Activated naive CD4-positive, alpha-beta T cell (primary cell): ENCODE data around the gene LMBR1L.
A peak's percentile ranks its signal among the peaks of the same experiment; 100 is the strongest.
"Not testable (repeated sequence)": the region's sequence is repeated elsewhere in the genome, so short reads cannot be mapped to it uniquely, and the experiment has no call there.

Experiments
- DNase-seq, 4 experiments: peaks; one replicate each; lab custom pipeline; 2025; lab: John Stamatoyannopoulos, UW

LMBR1L gene, protein sequence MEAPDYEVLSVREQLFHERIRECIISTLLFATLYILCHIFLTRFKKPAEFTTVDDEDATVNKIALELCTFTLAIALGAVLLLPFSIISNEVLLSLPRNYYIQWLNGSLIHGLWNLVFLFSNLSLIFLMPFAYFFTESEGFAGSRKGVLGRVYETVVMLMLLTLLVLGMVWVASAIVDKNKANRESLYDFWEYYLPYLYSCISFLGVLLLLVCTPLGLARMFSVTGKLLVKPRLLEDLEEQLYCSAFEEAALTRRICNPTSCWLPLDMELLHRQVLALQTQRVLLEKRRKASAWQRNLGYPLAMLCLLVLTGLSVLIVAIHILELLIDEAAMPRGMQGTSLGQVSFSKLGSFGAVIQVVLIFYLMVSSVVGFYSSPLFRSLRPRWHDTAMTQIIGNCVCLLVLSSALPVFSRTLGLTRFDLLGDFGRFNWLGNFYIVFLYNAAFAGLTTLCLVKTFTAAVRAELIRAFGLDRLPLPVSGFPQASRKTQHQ

DNA sequence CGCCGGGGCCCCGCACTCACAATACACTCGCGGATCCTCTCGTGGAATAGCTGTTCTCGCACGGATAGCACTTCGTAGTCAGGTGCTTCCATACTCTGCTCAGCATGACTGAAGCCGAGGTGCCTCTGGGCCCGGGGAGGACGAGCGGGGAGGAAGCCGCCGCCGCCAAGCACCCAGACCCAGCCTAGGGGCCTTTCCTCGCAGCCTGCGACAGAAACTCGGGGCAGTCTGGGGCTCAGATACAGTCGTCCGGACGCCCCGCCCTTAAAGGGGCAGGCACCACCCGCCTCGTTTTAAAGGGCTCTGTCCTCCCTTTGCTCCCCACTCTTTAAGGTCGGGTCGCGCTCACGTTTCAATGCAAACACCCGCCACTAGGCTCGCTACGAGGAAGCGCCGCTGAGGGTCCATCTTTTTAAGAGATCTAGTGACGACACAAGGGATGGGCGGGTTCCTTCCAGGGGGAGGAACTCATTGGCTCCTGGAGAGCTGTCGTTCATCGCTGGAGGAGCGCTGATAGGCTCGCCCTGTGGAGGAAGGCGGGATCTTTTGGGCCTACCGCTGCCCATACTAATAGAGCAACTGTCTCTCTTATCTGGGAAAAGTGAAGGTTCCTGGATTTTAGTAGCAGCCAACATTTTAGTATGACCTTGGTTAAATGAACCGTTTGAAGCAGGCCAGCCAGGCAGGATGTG lies at the start of gene LMBR1L:
Gene LMBR1L (minus strand): TSS at position 384 of the 692 bp plus-strand sequence. CDS start 292 bp downstream, at position 92.
- peak; percentile 66 to 90 (median 86) for DNase-seq

DNA sequence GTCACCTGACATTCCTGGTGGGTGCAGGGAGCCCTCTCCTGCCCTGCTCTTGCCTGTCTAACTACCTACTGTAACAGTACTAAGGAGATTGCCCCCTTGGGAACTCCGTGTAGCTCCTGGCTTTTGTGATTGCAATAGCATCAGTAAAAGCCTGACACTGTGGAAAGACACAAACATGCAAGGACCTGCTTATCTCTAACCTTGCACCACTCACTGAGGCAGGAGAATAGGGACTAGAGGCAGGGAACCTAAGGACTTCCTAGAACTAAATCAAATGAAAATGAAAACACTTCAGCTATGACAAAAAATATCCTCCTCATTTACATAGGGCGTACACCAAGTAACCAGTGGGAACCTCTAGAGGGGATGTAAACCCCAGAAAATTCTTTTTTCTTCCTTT lies 49.8 kb upstream of the LMBR1L start:
- DNase-seq = no peak

DNA sequence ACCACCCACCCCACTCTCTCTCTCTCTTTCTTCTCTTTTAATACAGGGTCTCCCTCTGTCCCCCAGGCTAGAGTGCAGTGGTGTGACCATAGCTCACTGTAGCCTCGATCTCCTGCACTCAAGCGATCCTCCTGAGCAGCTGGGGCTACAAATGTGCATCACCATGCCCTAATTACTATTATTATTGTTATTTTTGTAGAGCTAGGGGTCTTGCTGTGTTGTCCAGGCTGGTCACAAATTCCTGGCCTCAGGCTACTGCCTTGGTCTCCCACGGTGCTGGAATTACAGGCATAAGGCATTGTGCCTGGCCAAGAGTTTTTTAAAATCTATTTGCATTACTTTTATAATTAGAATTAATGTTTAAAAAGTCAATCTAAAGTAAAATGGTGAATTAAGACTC lies 43.6 kb upstream of the LMBR1L start:
- no peak for DNase-seq

DNA sequence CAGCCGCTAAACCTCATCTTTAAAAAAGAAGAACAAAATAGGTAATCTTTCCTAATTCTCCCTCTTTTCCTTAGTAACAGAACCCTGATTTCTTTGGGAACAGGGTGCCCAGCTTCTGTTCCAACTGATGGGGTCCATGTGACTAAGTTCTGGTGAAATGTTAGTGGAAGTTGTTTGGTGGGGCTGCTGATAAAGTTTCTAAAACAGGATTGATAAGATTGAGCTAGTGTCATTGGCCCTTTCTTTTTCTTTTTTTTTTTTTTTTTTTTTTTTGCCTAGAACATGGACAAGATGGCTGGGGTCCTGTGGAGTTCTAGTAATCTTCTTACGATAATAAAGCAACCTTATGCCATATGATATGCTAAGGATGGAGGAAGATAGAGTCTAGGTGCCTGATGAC lies 36.7 kb upstream of the LMBR1L start:
- no peak for DNase-seq

DNA sequence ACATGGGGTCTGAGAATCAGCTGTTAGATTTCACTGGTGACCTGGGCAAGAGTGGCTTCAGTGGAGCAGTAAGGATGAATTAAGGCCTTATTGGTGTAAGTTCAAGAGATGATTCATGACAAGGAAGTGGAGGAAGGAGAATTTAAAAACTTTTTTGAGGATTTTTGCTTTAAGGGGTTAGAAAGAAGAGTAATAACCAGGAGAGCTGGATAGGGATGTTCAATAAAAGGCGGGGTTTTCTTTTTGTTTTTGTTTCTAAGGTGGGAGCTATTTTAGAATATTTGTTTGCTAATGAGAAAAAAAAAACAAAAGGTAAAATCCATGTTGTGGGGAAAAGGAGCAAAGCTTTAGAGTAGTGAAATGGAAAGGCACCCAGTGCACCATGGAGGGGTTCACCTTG lies 35.8 kb upstream of the LMBR1L start:
- DNase-seq = no peak

DNA sequence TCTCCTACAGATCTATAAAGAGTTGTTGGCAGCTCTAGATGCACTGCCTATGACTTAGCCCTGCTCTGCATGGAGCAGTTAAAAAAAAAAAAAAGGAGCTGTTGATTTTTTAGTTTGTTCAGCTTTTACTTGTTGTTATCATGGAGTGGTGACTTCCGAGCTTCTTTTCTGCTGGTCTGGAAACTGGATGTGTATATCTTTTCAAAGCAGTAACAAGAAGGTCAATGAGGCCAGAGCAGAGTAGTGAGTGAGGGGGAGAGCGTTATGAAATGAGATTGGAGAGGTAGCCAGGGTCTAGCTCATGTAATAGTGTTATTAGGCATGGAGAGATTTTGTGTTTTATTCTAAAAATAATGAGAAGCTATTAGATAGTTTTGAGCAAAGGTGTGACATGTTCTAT lies 33.7 kb upstream of the LMBR1L start:
- DNase-seq = no peak

DNA sequence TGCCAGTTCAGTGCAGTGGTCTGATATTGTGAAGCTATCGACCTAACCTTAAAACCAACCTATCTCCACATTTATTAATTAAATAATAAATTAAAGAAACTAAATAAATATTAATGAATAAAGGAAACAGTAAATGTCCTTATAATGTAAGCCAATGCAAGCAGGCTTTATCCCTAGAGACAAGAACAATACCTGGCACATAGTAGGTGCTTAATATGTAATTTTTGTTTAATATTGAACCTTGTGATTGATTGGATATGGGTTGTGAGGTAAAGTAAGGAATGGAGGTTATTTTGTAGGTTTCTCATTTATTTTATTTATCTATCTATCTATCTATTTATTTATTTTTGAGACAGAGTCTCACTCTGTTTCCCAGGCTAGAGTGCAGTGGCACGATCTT lies 28.4 kb upstream of the LMBR1L start:
- DNase-seq = no peak

DNA sequence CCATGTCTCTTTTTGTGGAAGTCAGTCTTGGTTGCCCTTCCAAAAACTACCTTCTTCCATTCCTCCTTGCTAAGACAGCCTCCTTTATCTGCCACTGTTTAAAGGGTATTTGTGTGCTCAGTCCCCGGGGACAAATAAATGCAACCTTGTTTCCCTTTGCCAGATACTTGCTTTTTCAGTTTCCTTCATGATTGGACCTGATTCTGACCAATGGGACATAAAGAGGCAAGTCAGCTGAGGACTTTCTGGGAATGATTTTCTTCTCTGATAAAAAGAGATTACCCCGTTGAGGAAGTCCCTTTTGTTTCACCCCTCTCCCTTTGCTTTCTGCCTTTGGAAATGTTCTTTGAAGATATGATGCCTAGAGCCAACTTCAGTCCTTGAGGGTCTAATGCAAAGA lies 27.9 kb upstream of the LMBR1L start:
- no peak for DNase-seq

DNA sequence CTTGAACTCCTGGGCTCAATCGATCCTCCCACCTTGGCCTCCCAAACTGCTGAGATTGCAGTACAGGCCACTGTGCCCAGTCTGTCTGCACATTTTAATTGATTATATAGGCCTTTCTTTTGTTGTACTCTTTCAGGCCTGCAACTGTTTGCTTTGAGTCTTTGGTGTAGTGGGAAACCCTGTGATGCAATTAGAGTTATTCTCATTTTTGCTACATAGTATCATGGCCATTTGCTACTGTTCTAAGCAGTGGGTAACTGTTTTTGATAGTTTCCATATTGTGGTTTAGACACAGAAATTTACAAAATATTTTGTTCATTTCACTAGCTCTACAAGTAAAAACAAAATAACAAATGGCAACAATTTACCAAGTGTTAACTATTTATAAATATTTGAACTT lies 26.8 kb upstream of the LMBR1L start:
- DNase-seq = no peak

DNA sequence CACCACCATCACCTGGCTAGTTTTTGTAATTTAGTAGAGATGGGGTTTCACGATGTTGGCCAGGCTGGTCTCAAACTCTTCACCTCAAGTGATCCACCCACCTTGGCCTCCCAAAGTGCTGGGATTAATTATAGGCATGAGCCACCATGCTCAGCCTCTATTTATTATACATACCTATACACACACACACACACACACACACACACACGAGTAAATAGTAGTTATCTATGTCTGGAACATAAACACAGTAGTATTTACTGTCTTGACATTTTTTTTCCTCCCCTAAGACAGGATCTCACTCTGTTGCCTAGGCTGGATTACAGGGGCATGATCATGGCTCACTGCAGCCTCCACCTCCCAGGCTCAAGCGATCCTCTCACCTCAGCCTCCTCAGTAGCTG lies 26.4 kb upstream of the LMBR1L start:
- not testable (repeated sequence) for DNase-seq

DNA sequence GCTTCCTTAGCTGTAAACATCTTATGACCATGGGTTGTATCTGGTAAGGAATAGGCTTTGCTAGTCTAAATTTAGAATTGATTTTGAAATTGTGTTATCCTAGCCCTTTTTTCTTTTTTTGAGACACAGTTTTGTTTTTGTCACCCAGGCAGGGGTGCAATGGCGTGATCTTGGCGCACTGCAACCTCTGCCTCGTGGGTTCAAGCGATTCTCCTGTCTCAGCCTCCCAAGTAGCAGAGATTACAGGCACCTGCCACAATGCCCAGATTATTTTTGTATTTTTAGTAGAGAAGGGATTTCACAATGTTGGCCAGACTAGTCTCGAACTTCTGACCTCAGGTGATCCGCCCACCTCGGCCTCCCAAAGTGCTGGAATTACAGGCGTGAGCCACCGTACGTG lies 22.9 kb upstream of the LMBR1L start:
- no peak for DNase-seq

DNA sequence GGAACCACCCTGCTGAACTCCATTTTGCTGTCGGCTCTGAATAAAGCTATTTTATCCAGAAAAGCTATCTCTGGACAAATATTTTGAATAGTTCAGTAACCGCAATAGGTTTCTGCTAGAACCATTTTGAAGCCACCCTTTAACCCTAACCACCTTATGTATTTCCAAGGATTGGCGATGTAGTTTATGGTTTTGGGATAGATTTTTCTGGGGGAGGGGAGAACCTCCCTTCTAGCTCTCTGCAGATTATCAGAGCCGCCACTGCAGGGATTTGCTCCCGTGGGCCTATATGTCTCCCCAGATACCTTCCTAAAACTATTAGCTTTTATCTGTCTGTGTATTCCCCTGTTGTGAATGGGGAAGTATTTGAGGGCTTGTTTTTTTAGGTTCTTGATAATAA lies 22.4 kb upstream of the LMBR1L start:
- DNase-seq = no peak

DNA sequence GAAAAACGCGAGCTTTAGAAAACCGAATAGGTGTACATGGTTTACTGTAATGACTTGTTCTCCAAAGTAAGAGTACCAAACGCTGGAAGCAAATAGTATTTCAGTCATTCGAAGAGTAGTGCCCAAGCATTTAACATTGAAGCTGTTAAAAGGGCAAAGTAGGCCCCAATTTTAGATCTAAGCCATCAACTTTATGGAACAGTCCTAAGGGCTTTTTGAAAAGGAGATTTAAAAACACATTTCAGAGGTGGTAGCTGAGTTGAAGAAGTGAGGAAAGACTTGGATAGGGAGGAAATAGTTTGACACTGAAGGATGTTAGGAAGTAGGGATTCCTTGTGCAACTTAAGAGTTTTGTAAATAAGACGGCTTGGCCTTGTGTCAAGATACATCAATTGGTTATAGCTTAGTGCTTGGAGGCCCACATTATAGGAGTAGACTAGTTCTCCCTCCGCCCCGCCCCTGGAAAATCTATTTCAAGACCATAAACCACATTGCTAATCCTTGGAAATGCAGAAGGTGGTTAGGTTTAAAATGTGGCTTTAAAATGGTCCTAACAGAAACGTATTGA lies 21.3 kb upstream of the LMBR1L start:
- DNase-seq = no peak

DNA sequence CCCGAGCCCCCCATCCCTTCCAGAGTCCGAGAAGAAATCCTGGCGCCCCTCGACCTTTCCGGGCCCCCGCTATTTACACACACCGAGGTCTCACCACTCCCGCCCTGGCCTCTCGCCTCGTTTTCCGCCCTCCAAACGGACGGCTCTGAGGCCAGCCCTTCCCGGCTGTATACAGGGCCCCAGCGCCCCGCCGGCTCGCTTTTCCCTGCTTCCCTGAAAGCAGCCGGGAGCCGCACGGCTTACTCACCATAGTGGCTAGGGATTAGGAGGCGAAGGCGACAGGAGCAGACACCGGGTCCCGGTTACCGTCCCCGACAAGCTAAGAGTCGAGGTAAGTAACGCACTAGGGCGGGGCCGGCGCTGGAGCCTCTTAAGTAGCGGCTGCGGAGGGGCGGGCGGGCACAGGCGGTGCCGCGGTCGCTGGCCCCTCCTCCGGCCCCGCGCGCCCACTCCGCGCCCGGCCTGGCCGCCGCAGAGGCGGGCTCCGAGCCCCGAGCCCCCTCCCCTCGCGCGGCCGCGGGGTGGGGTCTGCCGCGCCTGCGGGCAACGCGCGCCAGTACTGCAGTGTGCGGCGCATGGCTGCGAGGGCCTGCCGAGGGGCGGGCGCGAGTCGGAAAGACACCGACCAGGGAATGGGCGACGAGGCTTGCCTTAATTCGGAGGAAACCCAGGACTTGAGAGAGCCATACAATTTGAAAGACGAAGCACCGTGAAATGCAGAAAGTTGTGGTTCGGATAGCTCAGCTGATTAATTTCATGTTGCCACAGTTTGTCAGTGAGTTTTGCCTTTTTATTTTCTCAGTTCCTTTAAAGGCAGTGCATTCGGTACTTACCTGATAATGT lies 20.6 kb upstream of the LMBR1L start, which contains the start of gene TUBA1B:
Gene TUBA1B (minus strand): TSS at position 345 of the 843 bp plus-strand sequence. CDS start 95 bp downstream, at position 250.
- DNase-seq = peak; percentile 84 to 92 (median 88)

DNA sequence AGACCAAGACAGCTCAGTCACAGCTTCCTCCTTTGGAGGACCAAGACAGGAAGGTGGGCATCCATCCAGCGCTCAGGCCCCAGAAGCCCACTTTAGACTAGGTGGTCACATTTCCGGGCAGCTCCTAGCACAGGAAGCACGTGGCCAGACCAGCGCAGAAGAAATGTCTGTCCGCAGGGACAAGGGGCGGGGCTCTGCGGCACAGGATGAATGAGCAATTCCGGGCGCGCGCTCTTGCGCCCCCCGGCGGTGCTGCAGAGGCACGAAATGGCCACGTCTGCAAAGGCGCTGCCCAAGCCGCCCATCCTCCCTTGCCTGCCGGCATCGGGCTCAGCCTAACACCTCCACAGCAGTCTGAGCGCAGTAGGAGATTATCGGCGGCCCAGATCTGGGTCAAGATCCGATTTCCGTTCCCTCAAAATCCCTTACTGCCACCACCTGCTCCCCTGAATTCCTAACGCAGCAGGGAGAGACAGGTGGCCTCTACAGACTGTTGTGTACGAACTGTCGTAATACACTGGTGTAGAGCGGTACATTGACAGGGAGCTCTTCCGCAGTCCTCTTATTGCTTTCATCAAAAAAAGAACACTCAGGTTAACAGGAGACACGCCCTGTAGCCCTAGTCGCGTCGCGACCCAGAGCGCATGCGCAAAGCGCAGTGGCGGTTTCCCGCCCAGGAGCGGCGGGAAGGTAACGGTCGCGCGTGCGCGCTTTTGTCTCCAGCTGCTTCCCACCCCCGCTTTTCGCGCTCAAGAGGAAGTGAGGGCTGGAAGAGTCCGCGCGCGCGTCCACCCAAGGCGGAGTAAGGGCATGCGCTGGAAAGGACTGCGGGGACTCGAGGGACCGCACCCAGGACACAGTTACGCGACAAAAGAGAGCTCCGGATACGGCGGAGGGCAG lies 19.8 kb upstream of the LMBR1L start:
- DNase-seq = peak; percentile 80 to 90 (median 88)

DNA sequence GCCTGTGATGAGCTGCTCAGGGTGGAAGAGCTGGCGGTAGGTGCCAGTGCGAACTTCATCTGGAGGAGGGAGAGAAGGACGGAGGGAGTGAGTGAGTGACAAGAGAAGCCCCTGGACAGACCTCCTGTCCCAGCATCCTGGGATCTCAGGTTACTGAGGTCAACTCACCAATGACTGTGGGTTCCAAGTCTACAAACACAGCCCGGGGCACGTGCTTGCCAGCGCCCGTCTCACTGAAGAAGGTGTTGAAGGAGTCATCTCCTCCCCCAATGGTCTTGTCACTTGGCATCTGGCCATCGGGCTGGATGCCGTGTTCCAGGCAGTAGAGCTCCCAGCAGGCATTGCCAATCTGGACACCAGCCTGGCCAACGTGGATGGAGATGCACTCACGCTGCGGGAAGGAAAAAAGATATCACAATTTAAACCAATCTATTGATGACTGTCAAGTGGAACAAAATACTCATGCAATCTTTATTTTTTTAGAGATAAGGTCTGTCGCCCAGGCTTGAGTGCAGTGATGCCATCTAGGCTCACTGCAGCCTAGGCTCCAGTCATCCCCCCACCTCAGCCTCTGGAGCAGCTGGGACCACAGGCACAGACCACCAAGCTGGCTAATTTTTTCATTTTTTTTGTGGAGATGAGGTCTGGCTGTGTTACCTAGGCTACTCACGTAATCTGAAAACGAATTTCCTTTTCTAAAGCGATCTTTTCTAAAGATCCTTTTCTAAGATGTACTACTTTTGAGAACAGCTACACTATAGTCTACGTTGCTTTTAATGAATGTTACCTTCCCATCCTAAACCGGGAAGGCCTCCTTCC lies 18.9 kb upstream of the LMBR1L start:
- no peak for DNase-seq

DNA sequence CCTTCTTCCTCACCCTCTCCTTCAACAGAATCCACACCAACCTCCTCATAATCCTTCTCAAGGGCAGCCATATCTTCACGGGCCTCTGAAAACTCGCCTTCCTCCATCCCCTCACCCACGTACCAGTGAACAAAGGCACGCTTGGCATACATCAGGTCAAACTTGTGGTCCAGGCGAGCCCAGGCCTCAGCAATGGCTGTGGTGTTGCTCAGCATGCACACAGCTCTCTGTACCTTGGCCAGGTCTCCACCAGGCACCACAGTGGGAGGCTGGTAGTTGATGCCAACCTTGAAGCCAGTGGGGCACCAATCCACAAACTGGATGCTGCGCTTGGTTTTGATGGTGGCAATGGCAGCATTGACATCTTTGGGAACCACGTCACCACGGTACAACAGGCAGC lies 17.3 kb upstream of the LMBR1L start:
- not testable (repeated sequence) for DNase-seq

DNA sequence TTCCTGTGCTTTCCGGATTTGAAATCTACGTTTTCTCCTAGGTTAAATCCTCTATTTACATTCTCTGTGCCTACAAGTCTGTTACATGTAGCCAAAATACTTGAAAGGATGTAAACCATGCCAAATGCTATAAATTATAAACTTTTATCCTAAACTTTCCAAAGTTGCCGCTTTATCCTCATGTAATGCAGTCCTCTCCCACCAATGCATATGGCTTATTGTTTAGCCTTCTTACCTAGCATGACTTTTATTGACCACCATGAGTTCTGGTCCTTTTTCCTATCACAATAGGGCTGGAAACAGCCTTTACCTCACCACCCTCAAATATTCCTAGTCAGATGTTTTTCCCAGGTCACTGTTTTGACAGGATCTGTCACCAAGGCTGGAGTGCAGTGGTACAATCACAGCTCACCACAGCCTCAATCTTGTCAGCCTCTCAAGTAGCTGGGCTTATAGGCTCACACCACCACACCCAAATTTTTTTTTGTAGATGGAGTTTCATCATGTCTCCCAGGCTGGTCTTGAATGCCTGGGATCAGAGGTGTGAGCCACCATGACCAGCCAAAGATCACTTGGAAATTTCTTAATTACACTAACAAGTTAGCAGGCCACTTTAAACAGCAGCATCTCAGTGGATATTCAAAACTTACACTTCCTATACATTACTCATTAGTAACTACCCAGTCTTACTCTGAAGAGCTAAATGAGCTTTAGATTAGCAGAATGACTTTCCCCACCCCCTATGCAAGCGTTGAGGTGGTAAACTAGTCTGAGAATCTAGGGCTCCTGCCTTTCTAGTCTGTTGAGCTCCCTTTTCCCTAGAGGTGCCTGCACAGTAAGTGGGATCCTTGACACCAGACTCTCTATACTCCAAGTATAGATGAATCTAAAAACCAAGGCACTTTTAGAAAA lies 16.5 kb upstream of the LMBR1L start:
- no peak for DNase-seq
